Chondrocyte (in vitro differentiated cells): ENCODE results near the gene VSIR. TPM values are rescaled to one million over a fixed set of nuclear protein-coding genes. Genes with fewer than 3 reads are reported as not detected.

Experiments used
- DNase-seq: peaks from one replicate; pipeline ENCODE4 v3.0.0; 2021; ENCODE audit warnings: mixed read lengths, low spot score
- H3K27ac Mint-ChIP-seq: one replicate; pipeline ENCODE4 v1.8.0; 2021; ENCODE audit warnings: mild to moderate bottlenecking, moderate library complexity, mixed read lengths; ENCODE audit not compliant: unreplicated experiment
- H3K27me3 Mint-ChIP-seq: 2 replicates; pipeline ENCODE4 v1.8.0; 2021; ENCODE audit warnings: low read depth, mixed read lengths
- H3K36me3 Mint-ChIP-seq: 2 replicates; pipeline ENCODE4 v1.8.0; 2021; ENCODE audit warnings: low read depth, mixed read lengths
- H3K4me1 Mint-ChIP-seq: 2 replicates; pipeline ENCODE4 v1.8.0; 2021; ENCODE audit warnings: low read depth, mild to moderate bottlenecking, mixed read lengths
- H3K4me3 Mint-ChIP-seq: one replicate; pipeline ENCODE4 v1.8.0; 2021; ENCODE audit warnings: mild to moderate bottlenecking, moderate library complexity, mixed read lengths; ENCODE audit not compliant: unreplicated experiment
- H3K9me3 Mint-ChIP-seq: 2 replicates; pipeline ENCODE4 v1.8.0; 2021; ENCODE audit warnings: low read depth, mixed read lengths
- CTCF ChIP-seq: fragments of 200-600 bp; sonication (generic); IDR thresholded peaks from 2 replicates; pipeline ENCODE4 v1.5.0; 2021; ENCODE audit warnings: antibody characterized with exemption, mild to moderate bottlenecking, moderate library complexity
- long read RNA-seq: library from polyadenylated mRNA; stranded (forward); transcript quantifications from one replicate; pipeline ENCODE4 v2.0.0, GENCODE V29; 2021
- total RNA-seq: library from RNA; stranded (reverse); gene quantifications from 3 replicates; pipeline ENCODE4 v1.2.1, GENCODE V29; 2021

VSIR gene
- total RNA-seq, result 0.49 to 1.3 TPM in 2 of 3 replicates, not detected in the other
- long read RNA-seq, result 0 reads

- DNase-seq, result peak; percentile 87
- Mint-ChIP-seq H3K27me3 (peaks cover 3% of the 10 kb centered on the region), H3K4me3 (peak within 1 kb of the TSS; percentile 61), H3K27ac (no peak within 1 kb of the TSS), H3K9me3 (peaks cover 2% of the 10 kb centered on the region), H3K36me3 (no peaks in the 10 kb centered on the region), H3K4me1 (peaks cover 16% of the 10 kb centered on the region)
- TF ChIP-seq CTCF, result peak; percentile 91
Measured at GRCh38 chr10:71773221-71773971, at the start of gene VSIR. TSS of gene VSIR (minus strand) at chr10:71773520. CDS start at chr10:71773439, 81 bp downstream.

GRCh38 chr10:71821909-71822763 is 48.8 kb upstream of the VSIR start:
- Mint-ChIP-seq H3K9me3 (no peaks in the 10 kb centered on the region), H3K4me1 (no peaks in the 10 kb centered on the region), H3K4me3 (no peak overlapping the region), H3K27me3 (no peaks in the 10 kb centered on the region), H3K36me3 (peaks cover 43% of the 10 kb centered on the region), H3K27ac (no peak overlapping the region)
- no peak for DNase-seq
- no peak for TF ChIP-seq CTCF

GRCh38 chr10:71820966-71821365 is 47.6 kb upstream of the VSIR start:
- Mint-ChIP-seq H3K27ac (no peak overlapping the region), H3K4me1 (no peaks in the 10 kb centered on the region), H3K9me3 (no peaks in the 10 kb centered on the region), H3K4me3 (no peak overlapping the region), H3K27me3 (no peaks in the 10 kb centered on the region), H3K36me3 (peaks cover 49% of the 10 kb centered on the region)
- DNase-seq, result no peak
- TF ChIP-seq CTCF, result no peak

- H3K9me3 Mint-ChIP-seq, result no peaks in the 10 kb centered on the region
- H3K4me1 Mint-ChIP-seq, result no peaks in the 10 kb centered on the region
- H3K27me3 Mint-ChIP-seq, result no peaks in the 10 kb centered on the region
- H3K36me3 Mint-ChIP-seq, result peaks cover 48% of the 10 kb centered on the region
- no peak overlapping the region for H3K27ac Mint-ChIP-seq
- no peak for TF ChIP-seq CTCF
- H3K4me3 Mint-ChIP-seq, result no peak overlapping the region
- DNase-seq, result no peak
Measured at GRCh38 chr10:71819985-71820384, 46.7 kb upstream of the VSIR start.

- no peaks in the 10 kb centered on the region for H3K9me3 Mint-ChIP-seq
- peaks cover 49% of the 10 kb centered on the region for H3K36me3 Mint-ChIP-seq
- no peak overlapping the region for H3K27ac Mint-ChIP-seq
- TF ChIP-seq CTCF, result no peak
- H3K4me3 Mint-ChIP-seq, result no peak overlapping the region
- no peaks in the 10 kb centered on the region for H3K27me3 Mint-ChIP-seq
- DNase-seq, result no peak
- H3K4me1 Mint-ChIP-seq, result no peaks in the 10 kb centered on the region
Measured at GRCh38 chr10:71819441-71819861, 46.1 kb upstream of the VSIR start.
